Mammary epithelial cell (primary cell): ENCODE results near the gene COL9A2.

Experiments
- CTCF ChIP-seq, 2 donors: IDR thresholded peaks in 1 of 2; conservative IDR thresholded peaks in 1 of 2; 2 replicates each; pipeline ENCODE4 v1.5.1; 2011 to 2012; ENCODE audit warnings: inconsistent platforms in 2 of 2, low read length in 2 of 2, mild to moderate bottlenecking in 2 of 2, control low read depth in 1 of 2, low read depth in 1 of 2; ENCODE audit not compliant: insufficient read depth in 1 of 2; ENCODE audit errors: extremely low read depth in 1 of 2
- EZH2 ChIP-seq: IDR thresholded peaks from 2 replicates; pipeline ENCODE4 v1.6.1; 2012; ENCODE audit warnings: low read length, inconsistent platforms, borderline replicate concordance

- TF ChIP-seq CTCF (conservative IDR thresholded peaks at IDR 0.05 in 1 of 2, IDR thresholded peaks at IDR 0.05 in 1 of 2; ENCODE audit: extremely low read depth in 1 of 2, insufficient read depth in 1 of 2, low read depth in 1 of 2, low read length in 2 of 2) (no peak), EZH2 (no peak)
Measured at GRCh38 chr1:40310983-40311642, 6.0 kb downstream of the COL9A2 start.
